HEK293 (cell line): ENCODE data around the gene TIE1.

Experiments used
- ATF2 ChIP-seq: fragments of 450-650 bp; formaldehyde crosslinking; IDR thresholded peaks from 2 replicates; pipeline ENCODE4 v1.5.1; 2016; ENCODE audit warnings: missing biosample characterization, missing genetic modification characterization, low read depth
- CTCF ChIP-seq: fragments of 450-650 bp; formaldehyde crosslinking; IDR thresholded peaks from 2 replicates; pipeline ENCODE4 v1.5.1; 2016; ENCODE audit warnings: missing biosample characterization, missing genetic modification characterization
- ELK4 ChIP-seq: IDR thresholded peaks from 2 replicates; pipeline ENCODE4 v1.6.1; 2011; ENCODE audit warnings: mild to moderate bottlenecking, low read depth, low read length, borderline replicate concordance
- PBX3 ChIP-seq: sonication (generic); formaldehyde crosslinking; IDR thresholded peaks from 2 replicates; pipeline ENCODE4 v1.8.1; 2022; ENCODE audit warnings: mild to moderate bottlenecking, moderate library complexity, missing genetic modification reagents
- REST ChIP-seq: fragments of 450-650 bp; formaldehyde crosslinking; IDR thresholded peaks from 2 replicates; pipeline ENCODE4 v1.5.1; 2016; ENCODE audit warnings: missing biosample characterization, missing genetic modification characterization
- SP2 ChIP-seq: fragments of 450-650 bp; formaldehyde crosslinking; IDR thresholded peaks from 2 replicates; pipeline ENCODE4 v1.5.1; 2016; ENCODE audit warnings: missing biosample characterization, missing genetic modification characterization
- YY1 ChIP-seq: fragments of 450-650 bp; formaldehyde crosslinking; IDR thresholded peaks from 2 replicates; pipeline ENCODE4 v1.5.1; 2018; ENCODE audit warnings: missing biosample characterization, missing genetic modification characterization
- ZNF174 ChIP-seq: fragments of 450-650 bp; formaldehyde crosslinking; IDR thresholded peaks from 2 replicates; pipeline ENCODE4 v1.5.0; 2017; ENCODE audit warnings: missing biosample characterization, mild to moderate bottlenecking, missing genetic modification characterization
- ZNF23 ChIP-seq: fragments of 450-650 bp; formaldehyde crosslinking; IDR thresholded peaks from 2 replicates; pipeline ENCODE4 v1.5.1; 2016; ENCODE audit warnings: missing biosample characterization, missing genetic modification characterization, borderline replicate concordance
- ZNF324 ChIP-seq: fragments of 450-650 bp; formaldehyde crosslinking; IDR thresholded peaks from 2 replicates; pipeline ENCODE4 v1.5.1; 2016; ENCODE audit warnings: missing biosample characterization, missing genetic modification characterization
- ZNF48 ChIP-seq: fragments of 450-650 bp; formaldehyde crosslinking; IDR thresholded peaks from 2 replicates; pipeline ENCODE4 v1.5.1; 2016; ENCODE audit warnings: missing biosample characterization, missing genetic modification characterization
- ZNF549 ChIP-seq: fragments of 450-650 bp; IDR thresholded peaks from 2 replicates; pipeline ENCODE4 v1.5.1; 2018; ENCODE audit warnings: missing biosample characterization, missing genetic modification characterization, mild to moderate bottlenecking, inconsistent platforms, moderate library complexity
- ZNF585B ChIP-seq: fragments of 450-650 bp; formaldehyde crosslinking; IDR thresholded peaks from 2 replicates; pipeline ENCODE4 v1.5.1; 2016; ENCODE audit warnings: missing biosample characterization, missing genetic modification characterization
- ZNF626 ChIP-seq: fragments of 450-650 bp; sonication (Bioruptor Pico); formaldehyde crosslinking; IDR thresholded peaks from 2 replicates; pipeline ENCODE4 v1.5.1; 2018; ENCODE audit warnings: missing biosample characterization, missing genetic modification characterization, inconsistent platforms

- TF ChIP-seq ZNF626 (tag by site-specific recombination) (no peak), YY1 (no peak), CTCF (no peak), ELK4 (no peak), REST (tag by site-specific recombination) (no peak), ATF2 (tag by site-specific recombination) (no peak), ZNF23 (tag by site-specific recombination) (no peak), ZNF549 (tag by site-specific recombination) (no peak), ZNF324 (no peak), ZNF585B (tag by site-specific recombination) (no peak), SP2 (tag by site-specific recombination) (no peak), ZNF174 (tag by site-specific recombination) (no peak), ZNF48 (tag by site-specific recombination) (no peak), PBX3 (no peak)
Measured at GRCh38 chr1:43253876-43254275, 46.9 kb upstream of the TIE1 start.
